Neural progenitor cell (in vitro differentiated cells): Measurements from ENCODE around the gene NAGK.

Experiments
- EZH2 ChIP-seq: fragments of 200-600 bp; sonication (generic); IDR thresholded peaks from 2 replicates; pipeline ENCODE4 v1.6.1; 2017; ENCODE audit warnings: antibody characterized with exemption, mild to moderate bottlenecking, moderate library complexity
- EZH2phosphoT487 ChIP-seq: fragments of 200-600 bp; sonication (generic); IDR thresholded peaks from 2 replicates; pipeline ENCODE4 v1.6.1; 2017; ENCODE audit warnings: antibody characterized with exemption
- TF ChIP-seq, protein P1 (sequence below): fragments of 200-600 bp; sonication (generic); IDR thresholded peaks from 2 replicates; pipeline ENCODE4 v1.5.1; 2017; ENCODE audit warnings: antibody characterized with exemption, mild to moderate bottlenecking

GRCh38 chr2:71071681-71072398, 3.4 kb downstream of the NAGK start:
- TF ChIP-seq, protein P1, sequence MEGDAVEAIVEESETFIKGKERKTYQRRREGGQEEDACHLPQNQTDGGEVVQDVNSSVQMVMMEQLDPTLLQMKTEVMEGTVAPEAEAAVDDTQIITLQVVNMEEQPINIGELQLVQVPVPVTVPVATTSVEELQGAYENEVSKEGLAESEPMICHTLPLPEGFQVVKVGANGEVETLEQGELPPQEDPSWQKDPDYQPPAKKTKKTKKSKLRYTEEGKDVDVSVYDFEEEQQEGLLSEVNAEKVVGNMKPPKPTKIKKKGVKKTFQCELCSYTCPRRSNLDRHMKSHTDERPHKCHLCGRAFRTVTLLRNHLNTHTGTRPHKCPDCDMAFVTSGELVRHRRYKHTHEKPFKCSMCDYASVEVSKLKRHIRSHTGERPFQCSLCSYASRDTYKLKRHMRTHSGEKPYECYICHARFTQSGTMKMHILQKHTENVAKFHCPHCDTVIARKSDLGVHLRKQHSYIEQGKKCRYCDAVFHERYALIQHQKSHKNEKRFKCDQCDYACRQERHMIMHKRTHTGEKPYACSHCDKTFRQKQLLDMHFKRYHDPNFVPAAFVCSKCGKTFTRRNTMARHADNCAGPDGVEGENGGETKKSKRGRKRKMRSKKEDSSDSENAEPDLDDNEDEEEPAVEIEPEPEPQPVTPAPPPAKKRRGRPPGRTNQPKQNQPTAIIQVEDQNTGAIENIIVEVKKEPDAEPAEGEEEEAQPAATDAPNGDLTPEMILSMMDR: no peak
- TF ChIP-seq EZH2phosphoT487 (no peak), EZH2 (no peak)
